Measurements from ENCODE around the gene DCLK1.

The DCLK1 gene

DNA sequence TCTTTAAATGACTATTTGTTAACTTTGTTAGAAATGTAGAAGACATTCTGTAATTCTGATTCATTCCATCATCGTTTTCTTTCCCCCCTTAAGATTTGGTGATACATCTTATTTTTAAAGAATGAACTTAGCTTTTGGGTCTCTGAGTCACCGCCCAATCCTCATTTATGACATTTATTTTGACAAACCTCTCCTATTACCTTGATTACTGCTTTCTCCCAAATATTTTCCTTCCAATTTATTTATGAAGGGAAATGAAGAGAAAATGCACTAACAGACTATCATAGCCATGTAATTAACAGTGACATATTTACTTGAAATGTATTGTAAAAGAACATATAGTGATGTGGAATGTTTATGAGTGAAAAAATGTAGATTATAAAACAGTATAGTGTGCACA, 241.6 kb downstream of the DCLK1 start:
- no peak for DNase-seq

DNA sequence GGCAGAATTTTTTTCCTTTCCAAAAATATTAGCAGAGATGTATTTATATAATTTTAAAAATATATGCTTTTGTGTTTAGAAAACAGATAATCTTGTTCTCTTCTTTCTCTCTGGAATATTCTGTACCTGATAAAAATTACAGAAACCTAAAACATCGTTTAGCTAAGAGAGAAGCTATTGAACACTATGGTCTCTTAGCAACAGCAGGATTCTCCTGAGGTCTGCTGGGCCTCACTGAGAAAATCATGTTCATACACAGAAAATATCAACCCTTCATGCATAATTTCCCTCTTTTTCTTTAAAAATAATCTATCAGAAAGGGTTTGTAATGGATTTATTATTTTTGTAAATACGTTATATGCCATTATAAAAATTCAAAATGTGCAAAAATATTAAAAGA, 242.2 kb downstream of the DCLK1 start:
- DNase-seq, result no peak

DNA sequence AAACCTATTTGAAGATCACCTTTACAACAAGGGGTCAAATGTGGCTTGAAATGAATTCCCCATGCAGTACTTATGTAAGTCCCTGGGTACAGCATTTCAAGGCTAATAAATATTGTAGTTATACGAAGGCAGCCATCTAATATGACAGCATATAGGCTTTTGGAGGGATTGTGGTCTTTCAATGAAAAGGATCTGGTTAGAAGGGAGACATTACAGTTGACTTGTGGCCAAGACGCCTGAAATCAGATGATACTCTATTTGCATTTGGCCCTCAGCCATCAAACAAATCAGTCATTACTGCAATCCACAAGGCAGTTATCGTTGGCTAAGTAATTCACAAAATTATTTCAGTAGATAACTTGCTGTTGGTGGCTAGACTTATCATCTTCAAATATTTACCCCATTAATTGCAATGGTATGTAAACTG, 242.7 kb downstream of the DCLK1 start:
- no peak for DNase-seq

DNA sequence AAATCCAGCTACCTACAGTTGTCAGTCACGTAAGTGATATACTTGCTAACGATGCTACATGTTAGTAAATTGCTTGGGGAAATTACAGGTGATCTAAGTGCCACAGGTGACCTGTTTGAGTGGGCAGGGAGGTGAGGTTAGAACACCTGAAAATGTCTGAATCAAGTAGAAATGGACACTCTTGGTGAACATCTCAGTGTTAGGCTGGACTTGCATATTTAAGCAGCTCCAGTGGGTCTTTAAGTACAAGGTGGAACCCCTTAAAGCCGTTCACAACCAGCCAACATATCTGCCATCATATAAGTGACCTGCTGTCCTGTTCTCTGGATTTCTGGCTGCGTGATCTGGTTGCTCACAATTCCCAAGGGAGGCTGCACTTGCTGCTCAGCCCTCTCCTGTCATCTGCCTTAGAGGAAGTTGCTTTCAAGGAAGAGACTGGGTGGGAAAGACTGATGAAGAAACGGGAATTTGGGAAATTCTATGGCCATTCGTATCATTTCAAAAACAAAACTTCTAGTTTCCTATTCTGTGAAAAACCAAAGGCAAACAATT, 244.0 kb downstream of the DCLK1 start:
- no peak for DNase-seq

DNA sequence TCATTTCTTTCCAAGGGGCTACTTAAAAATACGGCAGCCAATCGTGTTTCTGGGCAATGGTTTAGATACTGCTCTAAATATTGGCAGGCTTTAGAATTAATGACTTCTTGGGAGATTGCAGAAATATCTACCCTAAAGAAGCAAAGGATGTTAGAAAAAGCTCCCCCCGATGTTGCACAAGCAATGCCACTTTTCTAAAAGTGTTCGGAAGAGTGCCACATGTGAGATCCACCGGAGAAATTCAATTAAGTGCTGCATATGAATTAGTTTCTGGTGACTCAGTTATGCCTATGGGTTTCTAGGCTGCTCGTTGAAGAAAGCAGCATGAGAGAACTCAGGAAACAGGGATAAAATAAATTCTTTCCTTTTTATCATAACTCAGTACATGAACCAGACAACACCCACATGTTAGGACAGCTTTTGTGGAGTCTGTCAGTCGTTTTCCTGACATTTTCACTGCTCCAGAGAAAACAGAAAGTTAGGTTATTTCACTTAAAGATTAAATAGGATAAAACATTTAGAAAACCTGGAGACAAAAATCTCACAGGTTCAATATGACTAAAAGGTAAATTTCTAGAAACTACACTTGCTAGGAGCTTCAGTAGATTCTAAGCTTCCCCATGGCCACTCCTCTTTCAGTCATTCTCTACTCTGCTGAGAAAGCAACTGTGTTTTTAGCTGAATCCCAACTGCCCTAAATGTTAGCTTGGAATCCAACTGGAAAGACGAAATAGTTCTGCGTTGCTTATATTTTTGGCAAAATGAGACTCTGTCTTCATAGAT, 244.7 kb downstream of the DCLK1 start:
- no peak for DNase-seq

DNA sequence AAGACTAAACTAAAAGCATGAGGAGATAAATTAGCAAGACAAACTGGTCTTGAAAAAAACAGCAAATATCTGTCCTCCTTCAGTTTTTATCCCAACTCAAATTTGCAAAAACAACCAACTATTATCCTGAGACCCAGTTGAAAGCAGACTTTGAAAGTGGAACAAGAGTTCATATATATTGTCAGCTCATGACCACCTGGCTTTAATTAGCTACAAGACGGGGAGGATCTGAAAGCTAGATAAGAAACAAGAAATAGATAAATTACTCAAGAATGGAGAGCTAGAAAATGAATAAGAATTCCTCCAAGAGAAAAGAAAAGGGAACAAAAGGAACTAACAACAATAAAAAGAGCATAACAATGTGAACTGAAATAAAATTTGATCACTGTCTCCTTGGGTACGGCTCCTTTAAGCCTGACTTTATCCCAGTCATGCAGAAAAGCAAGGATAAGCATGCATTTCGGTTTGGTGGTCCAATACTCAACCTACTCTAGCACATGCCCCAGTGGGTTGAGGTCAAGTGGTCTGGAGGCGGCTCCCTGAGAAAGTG, 246.9 kb downstream of the DCLK1 start:
- DNase-seq, result no peak

DNA sequence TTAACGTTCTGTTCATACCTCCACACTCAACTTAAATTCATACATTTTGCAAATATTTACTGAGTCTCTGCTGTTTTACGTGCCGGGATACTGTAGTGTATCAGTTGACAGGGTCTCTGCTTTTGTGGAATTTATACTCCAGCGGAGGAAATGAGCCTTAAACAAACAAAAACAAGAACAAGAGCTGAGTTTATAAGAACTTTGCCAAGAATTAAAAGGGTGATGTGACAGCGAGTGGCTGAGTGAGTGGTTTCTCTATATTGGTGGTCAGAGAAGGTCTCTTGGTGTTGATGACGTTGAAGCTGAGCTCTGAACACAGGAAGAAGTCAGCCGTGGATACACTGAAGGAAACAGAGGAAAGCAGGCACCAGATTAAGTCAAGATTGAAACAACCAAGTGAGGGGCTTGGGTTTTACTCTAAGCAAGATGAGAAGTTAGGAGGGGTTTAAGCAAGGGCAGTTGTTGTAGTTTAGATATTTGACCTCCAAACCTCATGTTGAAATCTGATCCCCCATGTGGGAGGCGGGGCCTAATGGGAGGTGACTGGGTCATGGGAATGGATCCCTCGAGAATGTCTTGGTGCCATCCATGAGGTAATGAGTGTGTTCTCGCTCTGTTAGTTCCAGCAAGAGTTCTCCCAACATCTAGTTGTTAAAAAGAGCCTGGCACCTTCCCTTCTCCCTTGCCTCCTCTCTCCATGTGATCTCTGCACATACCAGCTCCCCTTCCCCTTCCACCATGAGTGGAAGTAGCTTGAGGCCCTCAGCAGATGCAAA, 248.3 kb downstream of the DCLK1 start:
- DNase-seq, result no peak

DNA sequence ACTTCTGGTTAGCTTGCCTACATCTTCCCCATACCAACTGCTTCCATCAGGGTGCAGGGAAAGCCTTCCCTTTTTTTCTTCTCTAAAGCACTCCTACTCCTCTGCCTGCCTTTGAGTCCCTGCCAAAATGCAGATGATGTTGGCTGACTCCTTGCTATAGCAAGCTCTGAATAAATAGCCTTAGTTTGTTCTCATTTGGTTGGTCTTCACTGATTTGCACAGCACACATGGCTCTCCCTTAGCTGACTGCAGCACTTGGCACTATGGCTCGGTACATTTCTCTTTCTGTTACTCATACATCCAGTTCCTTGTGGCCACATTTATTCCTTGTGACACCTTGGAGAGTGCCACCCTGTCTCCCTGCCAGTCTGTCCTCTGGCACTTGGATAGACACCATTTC, 249.8 kb downstream of the DCLK1 start:
- DNase-seq, result no peak

DNA sequence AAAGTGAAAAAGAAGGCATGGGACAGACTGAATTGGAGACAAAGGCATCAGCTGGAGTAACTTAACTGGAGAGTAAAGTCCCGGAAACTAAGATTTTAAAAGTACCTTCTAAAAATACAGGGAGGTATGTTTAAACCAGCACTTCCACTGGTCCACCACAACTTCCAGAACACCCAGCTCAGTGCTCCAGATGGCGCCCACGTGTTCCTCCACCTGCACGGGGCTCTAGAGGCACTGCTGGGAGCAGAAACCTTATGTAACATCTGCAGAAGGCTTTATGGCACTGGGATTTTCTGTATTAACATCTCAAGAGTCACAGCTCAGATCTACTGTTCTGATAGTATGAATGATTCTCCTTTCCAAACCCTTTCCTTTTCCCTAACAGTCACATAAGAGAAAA, 252.1 kb downstream of the DCLK1 start:
- DNase-seq, result no peak

DNA sequence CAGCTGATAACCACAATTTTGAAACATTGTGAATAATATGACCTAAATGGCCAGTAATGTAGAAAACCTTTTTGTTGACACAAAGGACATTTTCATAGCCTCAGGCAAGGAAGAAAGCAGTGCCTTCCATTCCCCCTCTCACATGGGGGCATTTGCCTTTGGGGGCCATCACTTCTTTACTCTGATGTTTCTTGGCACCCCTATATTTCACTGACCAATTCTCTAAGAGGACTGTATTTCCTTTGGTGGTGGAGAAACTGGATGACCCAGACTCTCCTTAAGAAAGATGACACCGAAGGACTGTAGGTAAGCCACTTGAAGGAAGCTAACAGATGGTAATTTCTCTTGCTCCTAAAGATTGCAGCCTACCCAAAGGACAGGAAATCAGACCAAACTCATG, 254.6 kb downstream of the DCLK1 start:
- no peak for DNase-seq

DNA sequence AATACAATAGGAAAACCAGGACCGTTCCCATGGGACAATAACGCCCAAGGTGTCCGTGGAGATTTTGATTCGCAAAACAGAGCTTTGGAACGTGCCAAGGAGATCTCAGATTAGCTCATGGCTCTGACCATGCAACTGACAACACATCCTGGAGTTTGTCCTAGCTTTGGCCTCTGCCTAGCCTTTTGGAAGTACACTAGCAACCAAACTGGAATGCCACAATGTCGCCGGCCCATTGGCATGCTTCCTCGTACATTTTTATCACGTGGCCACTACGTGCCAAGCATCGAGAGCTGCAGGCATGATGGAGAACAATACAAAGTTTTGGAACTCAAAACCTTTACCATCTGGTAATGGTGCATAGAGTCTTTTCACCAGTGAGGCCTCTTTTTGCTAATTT, 256.5 kb downstream of the DCLK1 start:
- no peak for DNase-seq

DNA sequence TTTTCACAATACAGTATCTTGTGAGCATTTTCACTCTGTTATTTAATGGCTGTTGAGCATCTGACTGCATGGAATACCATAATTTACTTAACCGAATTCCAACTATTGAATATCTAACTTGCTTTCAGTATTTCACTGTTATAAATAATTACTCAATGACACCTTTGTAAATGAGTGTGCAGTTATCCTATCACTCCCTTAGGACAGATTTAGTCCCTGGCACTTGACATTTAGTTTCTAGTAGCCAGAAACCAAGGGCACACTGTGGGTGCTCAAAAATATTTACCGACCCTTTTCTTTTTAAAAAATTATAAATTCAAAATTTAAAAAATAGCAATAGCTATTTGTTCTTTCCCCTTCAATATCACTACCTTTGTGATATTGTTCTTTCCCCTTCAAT, 258.8 kb downstream of the DCLK1 start:
- DNase-seq, result no peak

DNA sequence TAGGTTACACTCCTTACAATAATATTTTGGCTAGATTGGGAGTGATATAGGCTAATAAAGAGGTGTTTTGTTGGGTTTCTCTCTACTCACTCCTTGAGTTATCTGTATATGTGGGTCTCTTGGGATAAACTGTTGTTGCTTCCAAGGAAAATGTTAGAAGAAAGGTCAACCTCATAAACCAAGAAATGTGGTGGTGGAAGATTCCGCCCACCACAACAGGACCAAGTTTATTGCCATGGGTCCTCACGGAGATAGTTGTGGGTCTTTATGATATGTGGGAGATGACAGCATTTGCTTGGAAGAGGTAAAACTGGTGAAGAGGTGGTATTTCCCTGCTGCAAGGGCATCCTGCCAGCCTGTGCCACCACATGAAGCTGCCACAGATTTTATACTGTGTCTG, 259.6 kb downstream of the DCLK1 start:
- no peak for DNase-seq

DNA sequence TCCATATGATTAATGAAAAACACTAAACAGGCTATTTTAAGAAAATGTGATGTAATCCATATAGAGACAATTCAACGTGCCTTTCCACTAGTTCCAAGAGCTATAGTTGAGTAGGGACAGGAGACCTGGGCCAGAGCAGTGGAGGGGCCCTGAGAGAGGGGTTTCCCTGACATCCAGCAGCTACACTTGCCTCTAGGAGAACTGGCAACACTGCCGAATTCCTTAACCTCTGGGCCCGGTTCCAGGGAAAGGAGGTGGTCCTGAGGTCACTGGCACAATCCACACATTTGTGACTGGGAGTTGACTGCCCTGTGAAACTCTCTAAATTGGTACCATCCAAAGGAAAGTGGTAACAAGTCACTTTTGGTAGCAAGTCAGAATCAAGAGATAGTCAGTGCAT, 264.4 kb downstream of the DCLK1 start:
- DNase-seq, result no peak

DNA sequence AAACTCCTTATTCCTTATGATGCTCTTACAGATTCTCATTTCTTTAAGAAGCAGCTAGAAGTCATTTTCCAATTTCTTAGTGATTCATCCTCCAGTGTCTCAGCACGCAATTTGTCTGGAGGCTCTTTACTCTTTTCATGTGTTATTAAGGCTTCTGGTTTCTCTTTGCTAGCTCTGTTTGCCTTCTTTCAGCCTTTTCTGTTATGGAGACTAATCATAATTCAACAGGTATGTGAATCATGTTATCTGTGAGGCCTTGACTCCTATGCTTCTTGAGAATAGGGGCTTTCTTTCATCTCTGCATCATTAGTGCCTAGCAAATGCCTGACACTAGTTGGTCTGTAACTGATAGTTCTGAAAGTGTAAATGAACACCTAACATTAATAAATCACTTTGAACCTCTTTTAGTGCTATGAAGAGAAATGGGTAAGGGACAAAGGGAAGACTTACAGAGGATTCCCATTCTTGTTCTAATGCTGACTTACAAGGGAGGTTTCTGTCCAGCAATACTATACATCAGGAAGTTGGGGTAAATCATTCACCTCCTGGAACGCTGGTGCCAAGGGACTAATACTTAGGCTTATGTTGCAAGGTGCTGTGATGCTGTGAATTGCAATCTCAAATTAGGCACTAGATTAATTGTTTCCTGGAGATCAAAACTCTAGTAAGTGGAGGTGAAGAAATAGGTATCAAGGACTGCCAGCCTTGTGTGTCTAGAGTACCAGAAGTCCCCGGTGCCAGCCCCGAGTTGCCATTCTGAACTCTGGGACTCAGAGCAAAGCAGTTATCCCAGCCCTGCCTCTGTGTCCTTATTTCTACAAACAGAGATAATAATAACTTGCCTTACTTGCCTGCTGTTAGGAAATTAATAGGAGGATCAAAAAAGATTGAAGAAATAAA, 265.6 kb downstream of the DCLK1 start:
- no peak for DNase-seq

DNA sequence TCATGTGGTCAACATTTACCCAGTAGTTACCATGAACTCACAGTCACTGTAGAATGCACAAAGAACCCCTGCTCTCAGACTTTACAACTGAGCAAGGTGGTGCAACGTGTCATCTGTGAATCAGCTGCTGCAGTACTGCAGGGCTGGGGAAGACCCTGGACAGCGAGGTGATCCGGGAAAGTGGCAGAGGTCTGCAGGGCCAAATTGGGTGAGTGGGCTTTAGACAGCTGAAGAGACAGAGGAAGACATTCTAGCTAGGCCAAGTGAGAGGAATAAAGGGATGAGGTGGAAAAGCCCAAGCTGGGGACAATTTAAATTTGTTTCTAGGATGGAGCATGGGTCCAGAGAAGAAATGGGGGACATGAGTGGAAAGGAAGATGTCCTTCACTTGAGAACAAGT, 270.5 kb downstream of the DCLK1 start:
- DNase-seq, result no peak

DNA sequence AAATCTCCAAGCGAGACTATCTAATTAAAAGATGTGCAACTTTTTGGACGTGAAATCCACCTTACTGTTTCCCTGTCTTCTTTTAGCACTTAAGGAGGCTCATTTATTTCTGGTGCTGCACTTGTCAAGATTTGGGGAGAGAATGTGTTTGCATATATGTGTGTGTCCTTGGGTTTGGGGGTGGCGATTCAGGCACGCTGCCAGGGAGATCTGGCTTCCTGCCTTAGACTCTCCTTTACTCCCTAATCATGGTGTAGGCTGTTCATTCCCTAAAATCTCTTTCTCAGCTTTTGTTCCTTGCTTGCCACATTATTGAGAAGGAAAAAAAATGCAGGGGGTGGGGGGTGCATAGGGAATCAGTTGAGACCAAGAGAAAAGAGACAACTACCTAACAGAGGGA, 271.2 kb downstream of the DCLK1 start:
- DNase-seq, result no peak

DNA sequence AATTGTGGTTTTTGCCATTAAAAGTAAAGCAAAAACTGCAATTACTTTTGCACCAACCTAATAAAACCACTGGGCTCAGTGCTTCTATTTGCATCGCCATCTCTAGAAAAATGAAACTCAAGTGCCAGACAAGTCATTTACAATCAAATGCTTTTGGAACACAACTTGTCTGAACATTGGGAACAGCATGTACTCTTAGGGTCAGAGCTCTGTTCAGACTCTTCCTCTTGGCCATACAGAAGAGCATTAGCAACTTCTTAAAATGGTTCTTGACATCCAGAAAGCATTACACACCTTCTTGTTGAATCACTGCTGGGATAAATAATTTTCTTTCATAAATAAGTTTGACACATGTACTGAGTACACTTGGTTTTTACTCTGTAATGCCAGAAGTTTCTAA, 272.5 kb downstream of the DCLK1 start:
- no peak for DNase-seq

DNA sequence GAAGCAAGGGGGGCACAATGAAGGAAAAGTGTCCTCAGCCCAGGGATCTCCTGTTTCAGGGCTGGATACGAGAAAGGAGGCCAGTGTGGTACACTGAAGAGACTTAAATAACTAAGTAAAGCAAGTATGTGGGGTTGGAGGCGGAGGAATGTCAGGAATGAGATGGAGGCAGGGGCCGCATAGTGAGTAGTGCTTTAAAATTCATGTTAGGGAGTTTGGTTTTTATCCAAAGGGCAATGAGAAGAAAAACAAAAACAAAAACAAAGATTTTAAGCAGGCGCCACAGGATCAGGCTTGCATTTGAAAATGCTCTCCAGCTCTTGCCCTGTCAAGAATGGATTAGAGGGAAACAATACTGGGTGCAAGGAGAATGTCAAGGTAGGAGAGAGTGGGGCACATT, 273.4 kb downstream of the DCLK1 start:
- no peak for DNase-seq

DNA sequence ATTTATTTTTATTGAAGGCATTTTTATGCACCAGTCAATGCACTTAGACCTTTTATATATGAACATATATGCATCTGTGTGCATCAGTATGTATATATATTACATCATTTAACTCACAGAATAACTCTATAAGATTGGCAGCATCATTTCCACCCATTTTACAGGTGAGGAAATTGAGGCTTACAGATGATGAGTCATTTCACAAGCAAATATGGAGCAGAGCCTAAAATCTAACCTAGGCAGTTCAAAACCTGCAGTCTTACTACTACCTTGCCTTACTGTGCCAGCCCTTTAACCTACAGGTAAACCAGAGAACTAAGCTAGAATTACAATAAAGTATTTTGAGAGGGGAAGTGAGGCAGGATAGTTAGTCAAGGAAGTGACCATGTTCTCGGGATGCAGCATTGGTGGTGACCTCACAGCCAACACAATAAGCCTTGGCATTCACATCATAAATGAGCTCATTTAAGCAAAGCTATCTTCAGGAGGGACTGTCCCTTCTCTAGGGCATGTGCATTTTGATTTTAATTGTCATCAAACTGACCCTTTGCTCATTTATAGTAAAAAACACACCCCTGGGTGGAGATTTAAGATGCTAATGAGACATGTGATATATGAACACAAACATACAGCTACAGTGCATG, 274.3 kb downstream of the DCLK1 start:
- no peak for DNase-seq

DNA sequence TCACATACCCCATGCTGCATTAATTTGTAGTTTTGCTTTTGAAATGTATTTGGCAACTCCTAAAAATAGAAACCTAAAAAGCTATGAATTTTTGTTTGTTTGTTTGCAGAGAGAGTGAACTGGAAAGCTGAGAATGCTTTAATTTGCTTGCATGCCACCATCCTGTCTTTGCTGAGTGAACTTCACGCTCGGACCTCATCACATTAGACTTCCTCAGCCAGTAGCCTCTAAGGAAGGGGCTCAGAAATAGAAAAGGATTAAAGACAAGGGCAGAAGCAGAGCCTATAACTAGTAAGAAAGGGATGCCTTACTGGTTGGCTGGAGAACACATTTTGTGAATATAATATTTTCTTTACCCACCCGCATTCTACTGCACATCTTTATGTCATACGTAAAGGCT, 275.1 kb downstream of the DCLK1 start:
- no peak for DNase-seq

DNA sequence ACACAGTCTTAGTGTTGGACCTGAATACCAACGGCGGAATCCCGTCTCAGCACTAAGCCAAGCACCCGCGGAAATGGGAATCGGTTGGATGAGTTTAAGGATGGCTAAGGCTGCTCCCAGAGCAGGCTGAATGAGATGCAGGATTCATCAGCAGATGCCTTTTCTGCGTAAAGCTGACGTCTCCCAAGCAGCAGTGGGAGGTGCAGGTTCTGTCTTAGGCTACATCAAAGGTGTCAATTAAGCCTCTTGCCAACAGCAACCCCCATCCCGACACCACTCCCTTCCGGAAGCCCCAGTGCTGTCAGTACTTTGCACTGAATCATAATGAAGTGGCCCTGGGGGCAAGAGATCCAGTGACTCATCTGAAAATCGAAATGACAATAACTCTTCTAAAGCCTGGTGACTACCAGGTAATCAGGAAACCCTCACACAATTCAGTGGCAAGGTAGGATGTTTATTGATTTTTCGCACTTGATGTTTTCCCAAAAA, 275.6 kb downstream of the DCLK1 start:
- DNase-seq, result no peak

Data from CD4-positive, alpha-beta T cell treated with Interferon gamma for 1 hour (primary cell).